Peyer's patch (tissue), 4 donors: ENCODE results near the gene CCNJ.

Source experiments
- CTCF ChIP-seq, 6 experiments: fragments of 450-650 bp in 4 of 6; fragments of 200-600 bp in 2 of 6; sonication (generic) in 1 of 6; IDR thresholded peaks; one replicate each; pipeline ENCODE4 v1.5.1; 2017 to 2019; ENCODE audit warnings: antibody characterized with exemption in 6 of 6, mild to moderate bottlenecking in 3 of 6, moderate library complexity in 1 of 6
- POLR2A ChIP-seq, 2 donors: fragments of 450-650 bp; IDR thresholded peaks; one replicate each; pipeline ENCODE4 v1.5.1; 2017; ENCODE audit warnings: antibody characterized with exemption in 2 of 2, mild to moderate bottlenecking in 2 of 2, moderate library complexity in 2 of 2

- TF ChIP-seq POLR2A (IDR thresholded peaks at IDR 0.05) = no peak
- peak in 2 of 6 experiments; percentile 6 to 7 for TF ChIP-seq CTCF (IDR thresholded peaks at IDR 0.05)
Measured at GRCh38 chr10:96025566-96025965, 17.8 kb upstream of the CCNJ start.
